HepG2 (cell line): ENCODE results near the gene DCAF8. TPM values are rescaled to one million over a fixed set of nuclear protein-coding genes. Genes with fewer than 3 reads are reported as not detected.

ENCODE experiments used
- polyA plus RNA-seq, 8 experiments: library from polyadenylated mRNA; depleted of rRNA in 3 of 8; stranded (reverse) in 7 of 8; unstranded in 1 of 8; fragments of >200 nt; fragmentation: Illumina TruSeq in 4 of 8; extraction: Trizol in 4 of 8; gene quantifications; 2 replicates each; pipeline versions ENCODE4 v1.2.1 to v1.2.3, GENCODE V29; 2011 to 2016; ENCODE audit warnings: low read depth in 4 of 8, missing spikeins in 1 of 8, mixed read lengths in 1 of 8; ENCODE audit not compliant: insufficient read depth in 1 of 8
- total RNA-seq, 5 experiments: library from RNA; depleted of rRNA; stranded (reverse); fragments of >200 nt; fragmentation: Illumina TruSeq; extraction: Trizol; gene quantifications; 2 replicates each; pipeline ENCODE4 v1.2.3, GENCODE V29; 2016; ENCODE audit warnings: low read depth in 1 of 5

DCAF8 gene
- total and polyA plus RNA-seq, 2 of the 13 experiments (the other 11 are each of a cell fraction or from before 2014, with no cell fraction given) = 73.4 to 79.8 TPM

Other genes with a start within 250 kb of the DCAF8 start
- gene PIGM, start 230.6 kb downstream of the DCAF8 start, total RNA-seq (2016; rRNA removed; fragmentation: Illumina TruSeq; extraction: Trizol) = 2.9 and 4.6 TPM in 2 replicates
- gene PIGM, start 230.6 kb downstream of the DCAF8 start, polyA plus RNA-seq (2011; rRNA removed) = 3.4 TPM in 2 replicates
- gene KCNJ10, start 192.4 kb downstream of the DCAF8 start, total RNA-seq (2016; rRNA removed; fragmentation: Illumina TruSeq; extraction: Trizol) = 4.1 and 4.4 TPM in 2 replicates
- 9.9 and 10.3 TPM in 2 replicates for gene KCNJ10, start 192.4 kb downstream of the DCAF8 start, polyA plus RNA-seq (2011; rRNA removed)
- gene KCNJ9, start 181.0 kb downstream of the DCAF8 start, total RNA-seq (2016; rRNA removed; fragmentation: Illumina TruSeq; extraction: Trizol) = not detected in 2 replicates
- not detected in 2 replicates for gene KCNJ9, start 181.0 kb downstream of the DCAF8 start, polyA plus RNA-seq (2011; rRNA removed)
- gene IGSF8, start 163.9 kb downstream of the DCAF8 start, total RNA-seq (2016; rRNA removed; fragmentation: Illumina TruSeq; extraction: Trizol) = 8.0 and 24.0 TPM in 2 replicates
- gene IGSF8, start 163.9 kb downstream of the DCAF8 start, polyA plus RNA-seq (2011; rRNA removed) = 41.0 and 52.1 TPM in 2 replicates
- not detected in 2 replicates for gene ATP1A2, start 146.8 kb downstream of the DCAF8 start, total RNA-seq (2016; rRNA removed; fragmentation: Illumina TruSeq; extraction: Trizol)
- 0.16 TPM in 2 replicates for gene ATP1A2, start 146.8 kb downstream of the DCAF8 start, polyA plus RNA-seq (2011; rRNA removed)
- not detected in 2 replicates for gene ATP1A4, start 110.9 kb downstream of the DCAF8 start, total RNA-seq (2016; rRNA removed; fragmentation: Illumina TruSeq; extraction: Trizol)
- not detected in 2 replicates for gene ATP1A4, start 110.9 kb downstream of the DCAF8 start, polyA plus RNA-seq (2011; rRNA removed)
- gene CASQ1, start 72.0 kb downstream of the DCAF8 start, total RNA-seq (2016; rRNA removed; fragmentation: Illumina TruSeq; extraction: Trizol) = 0.20 TPM in 2 replicates
- gene CASQ1, start 72.0 kb downstream of the DCAF8 start, polyA plus RNA-seq (2011; rRNA removed) = 0.09 TPM in 2 replicates
- gene PEA15, start 57.2 kb downstream of the DCAF8 start, total RNA-seq (2016; rRNA removed; fragmentation: Illumina TruSeq; extraction: Trizol) = 12.1 and 15.8 TPM in 2 replicates
- 35.2 and 40.4 TPM in 2 replicates for gene PEA15, start 57.2 kb downstream of the DCAF8 start, polyA plus RNA-seq (2011; rRNA removed)
- 47.0 and 81.9 TPM in 2 replicates for gene PEX19, start 22.6 kb upstream of the DCAF8 start, total RNA-seq (2016; rRNA removed; fragmentation: Illumina TruSeq; extraction: Trizol)
- 48.3 and 51.8 TPM in 2 replicates for gene PEX19, start 22.6 kb upstream of the DCAF8 start, polyA plus RNA-seq (2011; rRNA removed)
- gene COPA, start 80.7 kb upstream of the DCAF8 start, total RNA-seq (2016; rRNA removed; fragmentation: Illumina TruSeq; extraction: Trizol) = 160 and 218 TPM in 2 replicates
- 166 and 197 TPM in 2 replicates for gene COPA, start 80.7 kb upstream of the DCAF8 start, polyA plus RNA-seq (2011; rRNA removed)
- gene NCSTN, start 80.8 kb upstream of the DCAF8 start, total RNA-seq (2016; rRNA removed; fragmentation: Illumina TruSeq; extraction: Trizol) = 27.0 and 44.2 TPM in 2 replicates
- 247 and 281 TPM in 2 replicates for gene NCSTN, start 80.8 kb upstream of the DCAF8 start, polyA plus RNA-seq (2011; rRNA removed)
- gene NHLH1, start 104.5 kb upstream of the DCAF8 start, total RNA-seq (2016; rRNA removed; fragmentation: Illumina TruSeq; extraction: Trizol) = 0.11 TPM in 1 of 2 replicates, not detected in the other
- 0.44 and 0.57 TPM in 2 replicates for gene NHLH1, start 104.5 kb upstream of the DCAF8 start, polyA plus RNA-seq (2011; rRNA removed)
- gene VANGL2, start 138.0 kb upstream of the DCAF8 start, total RNA-seq (2016; rRNA removed; fragmentation: Illumina TruSeq; extraction: Trizol) = not detected in 2 replicates
- 0.09 and 0.18 TPM in 2 replicates for gene VANGL2, start 138.0 kb upstream of the DCAF8 start, polyA plus RNA-seq (2011; rRNA removed)